ENCODE measurements around the gene ZNF184.

Gene ZNF184

GRCh38 chr6:27472617-27473400 lies at the start of gene ZNF184:
TSS of gene ZNF184 (minus strand) at chr6:27473105. CDS start at chr6:27472294, 811 bp downstream.
- peak; percentile 97 for DNase-seq

- DNase-seq = peak; percentile 90
These were observed 46.2 kb upstream of the ZNF184 start for GRCh38 chr6:27518881-27519795.

GRCh38 chr6:27517928-27518787 lies 45.3 kb upstream of the ZNF184 start:
- DNase-seq = no peak

- no peak for DNase-seq
These were observed 44.3 kb upstream of the ZNF184 start for GRCh38 chr6:27517238-27517637.

- peak; percentile 51 for DNase-seq
These were observed 42.1 kb upstream of the ZNF184 start for GRCh38 chr6:27514906-27515495.

- no peak for DNase-seq
These were observed 39.6 kb upstream of the ZNF184 start for GRCh38 chr6:27512525-27512924.

- no peak for DNase-seq
These were observed 34.4 kb upstream of the ZNF184 start for GRCh38 chr6:27507041-27507956.

GRCh38 chr6:27505209-27506027 lies 32.5 kb upstream of the ZNF184 start:
- DNase-seq = no peak

GRCh38 chr6:27503436-27504030 lies 30.6 kb upstream of the ZNF184 start:
- DNase-seq = peak; percentile 84

- DNase-seq = peak; percentile 67
These were observed 29.9 kb upstream of the ZNF184 start for GRCh38 chr6:27502508-27503435.

GRCh38 chr6:27501187-27501586 lies 28.3 kb upstream of the ZNF184 start:
- peak; percentile 4 for DNase-seq

- no peak for DNase-seq
These were observed 27.3 kb upstream of the ZNF184 start for GRCh38 chr6:27500177-27500576.

GRCh38 chr6:27495386-27496135 lies 22.7 kb upstream of the ZNF184 start:
- peak; percentile 70 for DNase-seq

GRCh38 chr6:27494987-27495385 lies 22.1 kb upstream of the ZNF184 start:
- DNase-seq = peak; percentile 24

- DNase-seq = no peak
These were observed 21.2 kb upstream of the ZNF184 start for GRCh38 chr6:27494103-27494502.

- DNase-seq = no peak
These were observed 19.8 kb upstream of the ZNF184 start for GRCh38 chr6:27492631-27493190.

GRCh38 chr6:27479319-27480182 lies 6.6 kb upstream of the ZNF184 start:
- peak; percentile 92 for DNase-seq
